Activated CD8-positive, alpha-beta T cell treated with anti-CD3 and anti-CD28 coated beads for 36 hours (primary cell): ENCODE results near the gene HS6ST2. TPM values are rescaled to one million over a fixed set of nuclear protein-coding genes. Genes with fewer than 3 reads are reported as not detected.

Source experiments
- ATAC-seq: fragments of 200-7000 bp; cut with Tn5 transposase; one replicate; pipeline ENCODE4 v1.10.0; 2021; ENCODE audit warnings: mild to moderate bottlenecking, moderate library complexity
- CTCF ChIA-PET: fragments of 350-600 bp; sonication (Branson Sonifier 250); formaldehyde crosslinking; loops from one replicate; lab custom pipeline; 2021; ENCODE audit warnings: antibody characterized with exemption; lab: Charles Lee
- POLR2A ChIA-PET: fragments of 350-600 bp; sonication (Branson Sonifier 250); formaldehyde crosslinking; loops from one replicate; lab custom pipeline; 2021; ENCODE audit warnings: antibody characterized with exemption; lab: Charles Lee
- DNase-seq: peaks from one replicate; pipeline ENCODE4 v3.0.0-alpha.2; 2020
- H3K27ac Mint-ChIP-seq: one replicate; pipeline ENCODE4 v1.8.0; 2021; ENCODE audit warnings: mild to moderate bottlenecking, mixed read lengths
- H3K27me3 Mint-ChIP-seq: one replicate; pipeline ENCODE4 v1.8.0; 2021; ENCODE audit warnings: mixed read lengths
- H3K36me3 Mint-ChIP-seq: one replicate; pipeline ENCODE4 v1.8.0; 2021; ENCODE audit warnings: low read depth, mixed read lengths
- H3K4me1 Mint-ChIP-seq: one replicate; pipeline ENCODE4 v1.8.0; 2021; ENCODE audit warnings: low read depth, mixed read lengths
- H3K4me3 Mint-ChIP-seq: one replicate; pipeline ENCODE4 v1.8.0; 2021; ENCODE audit warnings: mild to moderate bottlenecking, moderate library complexity, mixed read lengths
- H3K9me3 Mint-ChIP-seq: one replicate; pipeline ENCODE4 v1.8.0; 2021; ENCODE audit warnings: mixed read lengths
- CTCF ChIP-seq: fragments of 200-600 bp; IDR thresholded peaks from one replicate; pipeline ENCODE4 v1.8.0; 2022; ENCODE audit warnings: antibody characterized with exemption, mild to moderate bottlenecking
- intact Hi-C: fragments of 100-400 bp; cut with micrococcal nuclease; formaldehyde crosslinking; loops from one replicate; pipeline ENCODE4 v1.10.0; 2022
- total RNA-seq, 2 experiments: library from RNA; stranded (reverse); gene quantifications; one replicate each; pipeline ENCODE4 v1.2.3, GENCODE V29; 2021

Gene HS6ST2
- total RNA-seq, 2 experiments from 2014 or later = 0.14 to 0.47 TPM

- Mint-ChIP-seq H3K4me3 (no peak overlapping the region), H3K27ac (no peak overlapping the region), H3K27me3 (no peaks in the 10 kb centered on the region), H3K4me1 (no peaks in the 10 kb centered on the region), H3K9me3 (no peaks in the 10 kb centered on the region), H3K36me3 (no peaks in the 10 kb centered on the region)
- no peak for ATAC-seq
- CTCF ChIA-PET = no interaction called here
- DNase-seq = no peak
- no peak for TF ChIP-seq CTCF
- POLR2A ChIA-PET = no interaction called here
- intact Hi-C loops = no loop called here
Measured at GRCh38 chrX:132822634-132823012, 135.8 kb downstream of the HS6ST2 start.

GRCh38 chrX:132821974-132822633 is 136.3 kb downstream of the HS6ST2 start:
- TF ChIP-seq CTCF = no peak
- no peaks in the 10 kb centered on the region for H3K9me3 Mint-ChIP-seq
- no peaks in the 10 kb centered on the region for H3K27me3 Mint-ChIP-seq
- H3K36me3 Mint-ChIP-seq = no peaks in the 10 kb centered on the region
- ATAC-seq (no peak), DNase-seq (no peak)
- no peak overlapping the region for H3K27ac Mint-ChIP-seq
- POLR2A ChIA-PET = no interaction called here
- H3K4me3 Mint-ChIP-seq = no peak overlapping the region
- CTCF ChIA-PET = no interaction called here
- intact Hi-C loops = no loop called here
- H3K4me1 Mint-ChIP-seq = no peaks in the 10 kb centered on the region

- H3K27ac Mint-ChIP-seq = no peak overlapping the region
- no peak for TF ChIP-seq CTCF
- H3K4me1 Mint-ChIP-seq = no peaks in the 10 kb centered on the region
- no peaks in the 10 kb centered on the region for H3K9me3 Mint-ChIP-seq
- ChIA-PET CTCF (no interaction called here), POLR2A (no interaction called here)
- no peaks in the 10 kb centered on the region for H3K36me3 Mint-ChIP-seq
- no peak overlapping the region for H3K4me3 Mint-ChIP-seq
- DNase-seq = no peak
- H3K27me3 Mint-ChIP-seq = no peaks in the 10 kb centered on the region
- ATAC-seq = no peak
- intact Hi-C loops = no loop called here
Measured at GRCh38 chrX:132820675-132821074, 137.8 kb downstream of the HS6ST2 start.

- ChIA-PET POLR2A (no interaction called here), CTCF (no interaction called here)
- no peak for TF ChIP-seq CTCF
- no peaks in the 10 kb centered on the region for H3K27me3 Mint-ChIP-seq
- intact Hi-C loops = no loop called here
- no peaks in the 10 kb centered on the region for H3K4me1 Mint-ChIP-seq
- DNase-seq = no peak
- no peak overlapping the region for H3K4me3 Mint-ChIP-seq
- H3K36me3 Mint-ChIP-seq = no peaks in the 10 kb centered on the region
- no peak for ATAC-seq
- no peaks in the 10 kb centered on the region for H3K9me3 Mint-ChIP-seq
- H3K27ac Mint-ChIP-seq = no peak overlapping the region
Measured at GRCh38 chrX:132819711-132820264, 138.6 kb downstream of the HS6ST2 start.

- Mint-ChIP-seq H3K27ac (no peak overlapping the region), H3K27me3 (no peaks in the 10 kb centered on the region), H3K9me3 (no peaks in the 10 kb centered on the region), H3K36me3 (no peaks in the 10 kb centered on the region), H3K4me3 (no peak overlapping the region), H3K4me1 (no peaks in the 10 kb centered on the region)
- ATAC-seq = no peak
- TF ChIP-seq CTCF = no peak
- CTCF ChIA-PET = no interaction called here
- intact Hi-C loops = no loop called here
- POLR2A ChIA-PET = no interaction called here
- DNase-seq = no peak
Measured at GRCh38 chrX:132818638-132819037, 139.8 kb downstream of the HS6ST2 start.
